Stimulated activated CD4-positive, alpha-beta T cell treated with anti-CD3 and anti-CD28 coated beads, Interleukin-4, amount 100 ng/mL, for 4 hours (primary cell): ENCODE measurements around the gene PLTP.
"Not testable (repeated sequence)": the region's sequence is repeated elsewhere in the genome, so short reads cannot be mapped to it uniquely, and the experiment has no call there.

Experiments
- DNase-seq, 2 experiments: peaks; one replicate each; pipeline ENCODE4 v3.0.0-alpha.2; 2020

PLTP gene

DNA sequence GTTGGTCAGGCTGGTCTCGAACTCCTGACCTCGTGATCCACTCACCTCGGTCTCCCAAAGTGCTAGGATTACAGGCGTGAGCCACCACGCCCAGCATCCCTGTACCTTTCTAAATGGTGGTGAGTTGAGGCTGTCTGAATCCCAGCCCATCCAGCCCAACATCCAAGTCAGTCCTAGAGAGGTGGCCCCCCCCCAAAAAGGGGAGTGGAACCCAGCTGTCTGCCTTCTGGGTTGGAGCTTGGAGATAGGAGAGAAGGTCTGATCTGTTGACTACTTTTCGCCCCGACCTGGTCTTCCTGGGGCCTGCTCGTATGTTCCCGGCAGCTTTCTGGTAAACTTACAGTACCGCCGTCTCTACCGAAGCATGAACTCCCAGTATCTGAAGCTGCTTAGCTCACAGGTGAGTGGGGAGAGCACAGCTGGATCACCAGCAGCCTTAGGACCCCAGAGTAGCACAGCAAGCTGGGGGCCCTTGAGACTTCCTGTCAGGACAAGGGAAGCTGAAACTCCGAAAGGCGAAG, 15.3 kb downstream of the PLTP start:
- no peak for DNase-seq

DNA sequence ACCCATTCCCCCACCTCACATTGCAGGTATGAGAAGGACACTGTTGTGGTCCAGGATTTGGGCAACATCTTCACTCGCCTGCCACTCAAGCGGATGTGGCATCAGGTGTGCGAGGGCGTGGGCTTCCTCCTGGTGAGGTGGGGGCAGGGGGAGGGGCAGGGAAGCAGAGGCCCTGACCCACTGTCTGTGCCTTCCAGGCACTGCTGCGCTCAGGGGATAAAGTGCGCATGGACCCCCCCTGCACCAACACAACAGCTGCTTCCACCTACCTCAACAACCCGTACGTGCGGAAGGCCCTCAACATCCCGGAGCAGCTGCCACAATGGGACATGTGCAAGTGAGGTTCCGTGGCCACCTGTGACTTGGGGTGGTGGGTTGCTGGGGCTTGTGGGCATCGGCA, 17.2 kb downstream of the PLTP start:
- DNase-seq: no peak

DNA sequence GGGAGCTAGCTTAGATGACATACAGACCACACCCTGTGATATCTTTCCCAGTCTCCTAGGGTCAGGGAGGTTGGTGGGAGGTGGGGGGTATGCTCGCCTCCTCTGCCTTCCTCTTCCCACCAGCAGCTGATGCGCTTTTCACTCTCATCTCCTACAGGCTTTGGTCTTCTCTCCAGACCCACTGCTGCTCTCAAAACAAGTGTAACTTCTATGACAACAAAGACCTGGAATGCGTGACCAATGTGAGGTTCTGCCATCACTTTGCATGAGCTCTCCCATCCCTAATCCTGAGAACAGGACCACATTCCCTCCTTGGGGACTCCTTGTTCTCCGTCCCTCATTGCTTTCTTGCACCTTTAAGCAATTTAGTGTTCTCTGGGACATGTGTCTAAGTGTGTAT, 18.1 kb downstream of the PLTP start:
- DNase-seq: no peak

DNA sequence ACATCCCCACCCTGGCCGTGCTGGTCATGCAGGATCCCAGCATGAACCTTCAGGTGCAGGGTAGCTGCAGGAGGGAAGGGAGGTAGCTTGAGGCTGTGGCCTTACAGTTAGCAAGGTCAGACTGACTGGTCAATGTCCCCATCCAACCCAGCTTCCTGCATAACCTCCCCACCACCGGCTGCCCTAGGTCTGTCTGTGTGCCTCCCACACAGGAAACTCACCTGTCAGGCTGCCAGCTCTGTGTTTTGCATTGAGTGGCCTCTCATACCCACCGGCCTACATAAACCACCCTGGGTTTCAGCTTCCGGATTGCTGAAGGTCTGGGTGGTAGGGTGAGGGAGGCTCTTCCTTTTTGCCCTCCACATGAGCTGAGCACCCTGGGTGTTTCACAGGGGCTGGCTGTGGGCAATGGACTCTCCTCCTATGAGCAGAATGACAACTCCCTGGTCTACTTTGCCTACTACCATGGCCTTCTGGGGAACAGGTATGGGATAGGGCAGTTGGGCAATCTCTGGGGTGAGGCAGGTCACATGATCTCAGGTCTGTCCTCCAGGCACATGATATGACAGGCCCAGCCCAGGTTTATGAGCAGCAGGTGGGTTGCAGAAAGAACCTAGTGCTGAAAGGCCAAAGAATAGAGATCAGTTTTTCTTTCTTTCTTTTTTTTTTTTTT, 19.0 kb downstream of the PLTP start:
- no peak for DNase-seq

DNA sequence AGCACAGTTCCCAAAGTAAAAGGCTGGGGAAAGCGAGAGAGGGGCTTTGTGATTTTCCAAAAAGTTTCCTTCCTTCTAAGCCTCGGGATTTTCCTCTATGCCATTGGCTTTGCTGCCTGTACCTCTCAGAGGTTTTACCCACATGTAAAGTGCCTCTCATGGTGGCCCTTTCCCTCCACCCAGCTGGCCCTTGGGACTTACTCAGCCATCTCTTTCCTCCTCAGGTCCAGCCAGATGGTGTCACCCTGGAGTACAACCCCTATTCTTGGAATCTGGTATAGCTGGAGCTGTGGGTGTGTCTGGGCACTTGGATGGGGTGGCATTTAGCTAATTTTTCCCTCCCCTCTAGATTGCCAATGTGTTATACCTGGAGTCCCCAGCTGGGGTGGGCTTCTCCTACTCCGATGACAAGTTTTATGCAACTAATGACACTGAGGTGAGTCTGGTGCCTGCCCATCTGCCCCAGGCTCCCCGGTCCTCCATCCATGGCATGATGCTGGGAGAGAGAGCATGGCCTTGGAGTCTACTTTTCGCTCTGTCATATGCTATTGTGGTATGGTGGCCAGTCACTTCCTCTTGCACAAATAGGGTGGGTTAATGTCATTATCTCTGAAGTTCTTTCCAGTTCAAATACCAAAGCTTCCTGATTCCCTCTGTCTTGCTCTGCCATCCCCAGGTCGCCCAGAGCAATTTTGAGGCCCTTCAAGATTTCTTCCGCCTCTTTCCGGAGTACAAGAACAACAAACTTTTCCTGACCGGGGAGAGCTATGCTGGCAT, 19.7 kb downstream of the PLTP start:
- DNase-seq: no peak

DNA sequence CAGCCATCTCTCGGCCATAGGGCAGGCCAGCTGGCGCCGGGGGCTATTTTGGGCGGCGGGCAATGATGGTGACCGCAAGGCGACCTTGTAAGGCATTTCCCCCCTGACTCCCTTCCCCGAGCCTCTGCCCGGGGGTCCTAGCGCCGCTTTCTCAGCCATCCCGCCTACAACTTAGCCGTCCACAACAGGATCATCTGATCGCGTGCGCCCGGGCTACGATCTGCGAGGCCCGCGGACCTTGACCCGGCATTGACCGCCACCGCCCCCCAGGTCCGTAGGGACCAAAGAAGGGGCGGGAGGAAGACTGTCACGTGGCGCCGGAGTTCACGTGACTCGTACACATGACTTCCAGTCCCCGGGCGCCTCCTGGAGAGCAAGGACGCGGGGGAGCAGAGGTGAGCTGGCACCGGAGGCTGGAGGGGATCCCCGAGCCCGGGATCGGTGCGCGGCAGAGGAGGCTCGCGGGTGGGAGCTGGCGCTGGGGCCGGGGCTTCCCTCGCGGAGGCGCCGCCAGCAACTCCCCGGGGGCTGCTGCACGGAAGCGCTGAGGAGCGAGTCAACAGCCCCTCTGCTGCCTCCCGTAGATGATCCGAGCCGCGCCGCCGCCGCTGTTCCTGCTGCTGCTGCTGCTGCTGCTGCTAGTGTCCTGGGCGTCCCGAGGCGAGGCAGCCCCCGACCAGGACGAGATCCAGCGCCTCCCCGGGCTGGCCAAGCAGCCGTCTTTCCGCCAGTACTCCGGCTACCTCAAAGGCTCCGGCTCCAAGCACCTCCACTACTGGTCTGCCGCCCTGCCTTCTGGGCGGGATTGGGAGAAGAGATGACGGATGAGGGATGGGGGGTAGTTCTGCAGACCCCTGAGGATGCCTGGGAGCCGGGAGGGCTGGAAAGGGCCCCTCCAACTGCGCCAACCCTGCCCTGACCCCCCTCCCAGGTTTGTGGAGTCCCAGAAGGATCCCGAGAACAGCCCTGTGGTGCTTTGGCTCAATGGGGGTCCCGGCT, 20.7 kb downstream of the PLTP start, which contains the start of the genes CTSA and NEURL2:
Gene CTSA, plus strand, starts transcription at position 351 of the 999 bp plus-strand sequence. Its CDS starts 234 bp downstream, at position 585.
Gene NEURL2, minus strand, starts transcription at position 224 of the 999 bp plus-strand sequence. Its CDS starts 217 bp downstream, at position 7.
- peak; percentile 84 to 87 for DNase-seq

DNA sequence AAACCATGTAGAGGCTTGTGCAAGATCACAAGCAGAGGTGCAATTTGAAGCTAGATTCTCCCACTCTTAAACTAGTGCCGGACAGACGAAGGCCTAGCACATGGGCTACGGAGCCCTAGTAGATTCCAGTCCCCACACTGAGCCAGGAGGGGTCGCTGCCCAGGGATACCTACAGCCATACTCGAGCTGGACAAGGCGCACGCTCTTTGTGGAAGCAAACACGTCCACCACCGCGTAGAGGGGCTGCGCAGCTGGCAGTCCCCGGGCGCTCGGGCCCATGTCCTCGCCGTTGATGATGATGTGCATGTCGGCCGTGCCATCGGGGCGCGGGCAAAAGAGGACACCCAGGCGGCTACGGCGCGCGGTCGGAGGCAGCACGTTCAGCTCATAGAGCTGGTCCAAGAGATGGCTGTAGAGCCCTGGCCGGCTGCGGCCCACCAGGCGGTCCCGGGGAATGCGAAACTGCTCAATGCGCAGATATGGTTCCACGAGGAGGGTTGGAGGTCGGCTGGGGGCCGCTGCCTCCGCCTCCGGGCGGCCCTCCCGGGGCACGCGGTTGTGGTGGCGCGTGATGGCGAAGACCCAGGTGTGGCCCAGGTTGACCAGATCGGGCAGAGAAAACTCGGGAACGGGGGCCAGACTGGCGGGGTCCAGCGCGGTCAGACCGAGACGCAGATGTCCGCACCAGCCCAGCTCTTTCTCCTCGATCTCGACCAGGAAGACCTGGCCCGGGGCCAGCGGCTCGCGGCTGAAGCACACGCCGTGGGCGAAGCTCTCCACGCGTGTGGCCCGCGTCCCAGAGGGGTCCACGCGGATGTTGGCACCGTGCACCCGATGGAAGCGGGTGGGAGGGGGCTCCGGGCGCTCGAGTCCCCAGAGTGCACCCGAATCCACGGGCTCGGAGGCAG, 21.6 kb downstream of the PLTP start:
- peak; percentile 46 to 47 for DNase-seq

DNA sequence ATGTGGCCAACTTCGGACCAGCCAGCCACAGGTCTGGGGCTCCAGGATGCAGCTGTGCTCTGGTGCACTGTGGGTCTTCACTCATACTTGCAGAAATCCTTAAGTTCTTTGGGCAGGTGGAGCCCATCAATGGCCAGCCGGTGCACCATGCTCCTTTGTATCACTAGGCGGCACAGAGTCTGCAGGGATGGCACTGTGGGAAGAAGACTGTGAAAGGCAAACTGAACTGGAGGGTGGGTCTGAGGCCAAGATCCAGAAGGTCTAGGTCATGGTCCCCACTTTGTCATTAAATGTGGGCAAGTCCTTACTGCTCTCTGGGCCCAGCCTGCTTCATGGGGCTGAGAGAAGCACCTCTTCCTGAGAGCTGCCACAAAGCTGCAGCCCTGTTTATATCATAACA, 23.3 kb downstream of the PLTP start:
- no peak for DNase-seq

DNA sequence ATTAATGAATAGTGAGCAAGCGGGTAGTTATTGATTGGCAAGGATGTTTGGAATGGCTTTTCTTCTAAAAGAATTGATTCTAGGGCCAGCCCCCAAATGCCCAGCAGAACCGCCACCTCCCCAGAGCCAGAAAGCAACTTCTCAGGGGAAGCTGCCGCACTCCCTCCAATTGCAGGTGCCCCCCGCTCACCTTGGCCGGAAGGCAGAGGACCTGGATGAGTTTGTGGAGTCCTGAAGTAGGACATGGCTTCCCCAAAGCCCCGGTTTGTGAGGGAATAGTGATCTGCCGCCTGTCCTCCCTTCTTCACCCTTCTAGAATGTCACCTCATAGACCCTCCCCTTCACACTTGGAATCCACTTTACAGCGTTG, 24.6 kb downstream of the PLTP start, which contains the start of gene SPATA25:
Gene SPATA25, minus strand, starts transcription at position 277 of the 370 bp plus-strand sequence. Its CDS starts 32 bp downstream, at position 245.
- DNase-seq: no peak

DNA sequence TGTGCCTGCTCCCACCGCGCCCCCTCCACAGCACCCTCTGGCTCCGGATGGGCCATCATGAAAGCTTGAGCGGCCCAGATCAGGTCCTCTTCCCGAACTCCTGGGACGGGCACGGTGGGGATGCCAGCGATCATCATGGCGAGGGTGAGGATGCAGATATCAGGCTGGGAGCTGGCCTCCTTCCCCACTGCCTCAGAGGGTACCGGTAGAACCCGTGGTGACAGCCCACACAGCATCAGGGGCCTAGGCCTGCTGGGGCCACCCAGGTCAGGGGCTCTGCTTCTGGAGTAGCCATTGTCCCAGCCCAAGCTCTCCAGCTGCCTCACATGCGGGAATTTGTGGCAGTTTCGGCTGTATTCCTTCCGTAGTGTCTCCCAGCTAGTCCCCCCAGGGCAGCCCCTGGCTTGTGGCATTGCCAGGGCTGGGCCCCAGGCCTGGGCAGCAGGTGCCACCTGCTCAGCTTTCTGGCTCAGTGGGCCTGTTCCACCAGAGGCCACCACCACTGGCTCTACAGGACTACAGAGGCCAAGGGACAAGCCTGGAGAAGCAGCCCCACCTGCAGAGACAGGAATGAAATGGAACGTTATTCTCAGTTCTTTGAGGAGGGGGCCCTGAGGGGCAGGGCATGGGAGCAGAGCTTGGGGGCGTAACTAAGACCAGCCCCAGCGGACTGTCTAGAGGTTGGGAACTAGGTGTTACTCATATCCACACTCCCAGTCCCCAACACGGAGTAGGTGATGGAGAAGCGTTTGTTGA, 25.2 kb downstream of the PLTP start:
- DNase-seq: no peak

DNA sequence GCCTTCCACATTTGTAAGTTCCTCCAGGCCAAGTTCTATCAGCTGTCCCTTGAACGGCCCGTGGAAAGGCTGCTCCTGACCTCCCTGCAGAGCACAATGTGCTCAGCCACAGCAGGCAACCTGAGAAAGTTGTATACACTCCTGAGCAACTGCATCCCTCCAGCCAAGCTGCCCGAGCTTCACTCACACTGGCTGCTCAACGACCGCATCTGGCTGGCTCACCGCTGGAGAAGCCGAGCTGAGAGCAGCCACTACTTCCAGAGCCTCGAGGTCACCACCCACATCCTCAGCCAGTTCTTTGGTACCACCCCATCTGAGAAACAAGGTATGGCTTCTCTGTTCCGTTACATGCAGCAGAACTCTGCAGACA, 28.9 kb downstream of the PLTP start:
- no peak for DNase-seq

DNA sequence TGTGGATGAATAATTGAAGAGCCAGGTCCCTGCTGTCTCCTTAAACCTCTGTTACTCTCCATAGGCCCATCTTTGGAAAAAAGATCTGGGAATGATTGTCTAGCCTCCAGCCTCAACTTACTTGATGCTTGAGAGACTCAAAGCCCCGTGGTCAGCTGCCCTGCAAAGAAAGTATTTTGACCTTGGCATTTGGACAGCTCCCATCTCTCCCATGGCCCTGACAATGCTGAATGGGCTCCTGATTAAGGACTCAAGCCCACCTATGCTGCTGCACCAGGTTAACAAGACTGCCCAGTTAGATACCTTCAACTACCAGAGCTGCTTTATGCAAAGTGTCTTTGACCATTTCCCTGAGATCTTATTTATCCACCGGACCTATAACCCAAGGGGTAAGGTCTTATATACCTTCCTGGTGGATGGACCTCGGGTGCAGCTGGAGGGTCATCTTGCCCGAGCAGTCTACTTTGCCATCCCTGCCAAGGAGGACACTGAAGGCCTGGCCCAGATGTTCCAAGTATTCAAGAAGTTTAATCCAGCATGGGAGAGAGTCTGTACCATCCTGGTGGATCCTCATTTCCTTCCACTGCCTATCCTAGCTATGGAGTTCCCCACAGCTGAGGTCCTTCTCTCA, 29.4 kb downstream of the PLTP start:
- DNase-seq: no peak

DNA sequence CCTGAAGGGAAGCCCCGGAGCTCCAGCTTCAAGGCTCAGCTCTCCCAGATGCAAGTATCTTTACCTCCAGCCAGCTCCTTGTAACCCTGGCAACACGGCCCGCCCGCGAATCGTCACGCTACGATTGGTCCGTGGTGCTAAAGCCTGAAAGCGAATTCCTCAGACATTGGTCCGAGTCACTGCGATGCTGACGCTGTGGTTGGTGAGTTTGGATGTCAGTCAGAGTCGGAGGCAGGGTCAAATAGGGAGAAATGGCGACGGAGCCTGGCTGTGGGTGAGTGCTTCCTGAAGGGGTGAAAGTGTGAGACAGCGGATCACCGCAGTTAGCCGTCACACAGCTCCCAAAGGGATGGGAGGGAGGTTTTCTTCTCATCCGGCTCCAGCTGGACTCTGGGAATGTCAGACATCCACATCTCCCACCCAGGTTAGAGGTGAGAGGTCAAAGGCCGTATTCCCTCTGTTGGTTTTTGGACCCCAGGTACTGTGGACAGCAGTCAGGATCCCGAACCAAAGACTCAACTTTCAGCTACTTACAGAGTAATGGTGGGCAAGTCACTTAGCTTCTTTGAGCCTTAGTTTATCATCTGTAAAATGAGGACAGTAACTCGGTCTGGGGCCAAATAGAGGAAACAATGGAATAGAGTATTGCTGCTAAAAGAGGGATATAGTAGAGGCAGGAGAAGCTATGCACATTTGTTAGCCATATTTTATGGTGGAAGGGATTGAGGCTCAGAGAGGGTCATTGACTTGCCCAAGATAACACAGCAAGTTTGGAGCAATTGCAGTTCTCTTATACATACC, 30.8 kb downstream of the PLTP start, which contains the start of gene ZSWIM1:
Gene ZSWIM1, plus strand, starts transcription at position 240 of the 801 bp plus-strand sequence. CDS start 1,366 bp downstream, outside the sequence.
- DNase-seq: peak; percentile 98

DNA sequence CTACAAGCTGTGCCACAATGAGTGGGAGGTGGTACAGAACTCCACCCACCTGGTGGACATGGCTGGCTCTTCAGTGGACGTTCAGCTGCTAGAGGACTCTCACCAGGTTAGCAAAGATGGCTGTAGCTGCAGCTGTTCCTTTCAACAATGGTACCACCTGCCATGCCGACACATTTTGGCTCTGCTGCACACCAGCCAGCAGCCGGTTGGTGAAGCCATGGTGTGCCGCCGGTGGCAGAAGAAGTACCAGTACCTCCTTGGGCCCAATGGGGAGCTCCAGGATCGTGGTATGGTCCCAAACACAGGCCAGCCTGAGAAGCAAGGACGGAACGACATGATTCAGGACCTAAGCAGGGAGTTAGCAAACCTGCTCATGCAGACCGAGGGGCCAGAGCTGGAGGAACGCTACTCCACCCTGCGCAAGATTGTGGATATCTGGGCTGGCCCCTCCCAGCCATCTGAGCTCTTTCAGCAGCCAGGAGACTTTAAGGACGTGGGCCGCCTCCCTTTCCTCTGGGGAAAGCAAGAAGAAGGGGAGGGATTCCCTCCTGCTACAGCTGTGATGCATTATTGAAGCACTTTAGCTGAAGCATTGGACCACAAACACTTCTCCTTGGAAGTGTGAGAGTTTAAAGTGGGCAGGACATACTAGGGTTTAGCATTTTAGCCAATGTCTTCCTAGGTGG, 33.7 kb downstream of the PLTP start:
- DNase-seq: no peak

DNA sequence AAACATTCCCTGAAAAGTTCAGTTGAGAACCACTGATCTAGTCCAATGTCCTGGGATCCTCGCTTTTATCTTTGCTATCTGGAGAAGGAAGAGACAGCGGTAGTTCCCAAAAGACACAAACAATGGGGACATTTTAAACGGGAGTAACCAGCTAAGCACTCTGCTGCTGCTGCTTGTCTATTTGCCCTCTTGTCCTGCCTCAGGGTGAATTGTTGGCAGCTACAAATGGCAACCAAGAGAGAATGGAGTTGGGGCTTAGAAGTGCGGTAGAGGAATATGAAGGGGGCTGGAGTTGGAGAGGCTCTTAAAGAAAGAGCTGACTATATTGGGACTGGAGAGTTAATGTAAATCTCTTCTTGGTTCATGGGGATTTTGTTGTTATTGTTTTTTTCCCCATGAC, 37.4 kb downstream of the PLTP start:
- DNase-seq: no peak

DNA sequence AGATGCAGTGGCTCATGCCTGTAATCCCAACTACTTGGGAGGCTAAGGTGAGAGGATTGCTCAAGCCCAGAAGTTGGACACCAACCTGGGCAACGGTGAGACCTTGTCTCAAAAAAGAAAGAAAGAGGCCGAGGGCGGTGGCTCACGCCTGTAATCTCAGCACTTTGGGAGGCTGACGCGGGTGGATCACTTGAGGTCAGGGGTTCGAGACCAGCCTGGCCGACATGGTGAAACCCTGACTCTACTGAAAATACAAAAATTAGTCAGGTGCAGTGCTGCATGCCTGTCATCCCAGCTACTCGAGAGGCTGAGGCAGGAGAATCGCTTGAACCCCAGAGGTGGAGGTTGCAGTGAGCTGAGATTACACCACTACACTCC, 37.9 kb downstream of the PLTP start:
- not testable (repeated sequence) for DNase-seq

DNA sequence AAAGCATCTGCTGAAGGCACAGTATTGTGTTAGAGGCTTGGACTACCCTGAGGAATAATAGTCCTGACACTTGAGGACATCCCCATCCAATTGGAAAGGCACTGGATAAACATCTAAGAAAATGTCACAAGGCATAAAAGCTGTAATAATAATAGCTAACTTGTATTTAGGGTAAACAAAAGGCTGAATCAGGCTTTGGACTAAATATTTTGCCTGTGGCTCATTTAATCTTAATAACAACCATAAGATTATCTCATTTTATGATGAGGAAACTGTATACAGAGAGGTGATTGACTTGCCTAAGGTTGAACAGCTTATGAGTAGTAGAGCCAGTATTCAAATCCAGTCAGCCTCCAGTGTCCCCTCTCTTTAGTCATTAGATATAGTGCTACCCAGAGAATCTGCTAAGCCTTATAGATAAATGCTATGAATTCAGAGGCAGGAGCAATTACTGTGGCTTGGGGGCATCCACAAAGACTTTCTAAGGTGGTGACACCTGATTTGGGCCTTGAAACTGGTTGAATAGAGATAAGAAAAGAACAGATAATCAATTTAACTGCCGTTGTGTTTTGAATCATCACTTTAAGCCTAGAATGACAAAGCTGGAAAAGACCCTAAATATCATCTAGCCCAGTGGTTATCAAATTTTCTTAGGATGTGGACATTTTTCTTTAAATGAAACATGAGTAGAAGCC, 38.4 kb downstream of the PLTP start:
- DNase-seq: no peak

DNA sequence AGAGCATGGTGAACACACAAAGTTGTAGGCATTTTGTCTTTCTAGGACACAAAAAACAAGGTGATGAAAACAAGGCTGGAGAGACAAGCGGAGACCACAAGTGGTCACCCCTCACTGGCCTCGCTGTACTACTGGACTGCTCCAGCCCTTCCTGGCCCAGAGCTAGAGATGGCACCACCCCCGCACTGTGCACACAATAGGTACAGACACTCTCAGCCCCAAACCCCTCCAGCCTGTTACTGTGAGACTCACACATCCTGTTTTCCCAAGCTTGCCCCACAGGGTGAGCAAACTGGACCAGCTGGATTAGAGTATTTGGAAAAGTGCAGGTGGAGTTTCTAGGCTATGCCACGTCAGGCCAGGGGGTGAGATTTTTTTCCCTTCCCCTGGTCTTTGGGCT, 39.3 kb downstream of the PLTP start:
- DNase-seq: no peak
